GM21515 (cell line): Measurements from ENCODE around the gene HTT-AS.
A peak's percentile ranks its signal among the peaks of the same experiment; 100 is the strongest.

Source experiments
- ATAC-seq: cut with Tn5 transposase; IDR thresholded peaks from one replicate; pipeline ENCODE4 v1.9.1; 2021; ENCODE audit not compliant: unreplicated experiment

HTT-AS gene

DNA sequence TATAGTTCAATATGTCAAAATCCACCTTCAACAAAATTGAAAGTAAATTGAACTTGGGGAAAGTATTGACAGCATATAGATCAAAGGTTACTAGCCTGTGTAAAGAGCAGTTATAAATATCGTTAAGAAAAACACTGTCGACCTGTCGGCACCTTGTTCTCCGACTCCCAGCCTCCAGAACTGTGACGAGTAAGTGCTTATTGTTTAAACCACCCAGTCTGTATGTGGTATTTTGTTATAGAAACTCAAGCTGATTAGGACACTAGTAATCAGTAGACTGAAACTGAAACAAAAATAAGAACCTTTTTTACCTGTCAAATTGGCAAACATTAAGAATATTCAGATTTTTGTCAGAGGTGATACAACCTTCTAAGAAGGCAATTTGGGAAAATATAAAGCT, 17.1 kb upstream of the HTT-AS start:
- no peak for ATAC-seq

DNA sequence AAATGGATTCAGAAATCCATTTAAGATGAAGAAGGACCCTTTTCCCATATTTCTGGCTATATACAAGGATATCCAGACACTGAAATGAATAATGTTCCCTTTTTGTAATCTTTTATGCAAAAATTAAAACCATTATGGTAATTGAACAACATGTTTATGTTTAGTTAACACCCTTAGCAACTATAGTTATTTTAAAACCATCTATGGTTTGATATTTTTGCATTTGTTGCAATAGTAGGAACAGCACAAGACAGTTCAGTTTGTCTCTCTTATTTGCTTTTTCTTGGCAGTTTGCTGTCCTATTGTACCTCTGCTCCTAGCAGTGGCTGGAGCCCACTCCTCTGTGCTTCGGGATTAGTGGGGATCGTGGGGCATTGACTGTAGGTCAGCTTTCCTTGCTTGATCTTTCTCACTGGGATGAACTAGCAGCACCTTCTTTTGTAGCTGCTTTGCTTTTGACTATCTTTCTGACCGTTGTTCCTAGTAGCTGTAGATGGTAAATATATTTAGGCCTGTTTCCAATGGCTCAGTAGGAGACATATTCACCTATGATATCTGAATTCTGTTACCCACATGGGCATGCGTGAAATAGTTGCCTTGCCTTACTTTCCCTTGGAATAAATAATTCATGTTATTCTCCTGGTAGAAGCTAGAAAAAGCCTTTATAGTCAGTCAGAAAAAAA, 12.9 kb upstream of the HTT-AS start:
- no peak for ATAC-seq

DNA sequence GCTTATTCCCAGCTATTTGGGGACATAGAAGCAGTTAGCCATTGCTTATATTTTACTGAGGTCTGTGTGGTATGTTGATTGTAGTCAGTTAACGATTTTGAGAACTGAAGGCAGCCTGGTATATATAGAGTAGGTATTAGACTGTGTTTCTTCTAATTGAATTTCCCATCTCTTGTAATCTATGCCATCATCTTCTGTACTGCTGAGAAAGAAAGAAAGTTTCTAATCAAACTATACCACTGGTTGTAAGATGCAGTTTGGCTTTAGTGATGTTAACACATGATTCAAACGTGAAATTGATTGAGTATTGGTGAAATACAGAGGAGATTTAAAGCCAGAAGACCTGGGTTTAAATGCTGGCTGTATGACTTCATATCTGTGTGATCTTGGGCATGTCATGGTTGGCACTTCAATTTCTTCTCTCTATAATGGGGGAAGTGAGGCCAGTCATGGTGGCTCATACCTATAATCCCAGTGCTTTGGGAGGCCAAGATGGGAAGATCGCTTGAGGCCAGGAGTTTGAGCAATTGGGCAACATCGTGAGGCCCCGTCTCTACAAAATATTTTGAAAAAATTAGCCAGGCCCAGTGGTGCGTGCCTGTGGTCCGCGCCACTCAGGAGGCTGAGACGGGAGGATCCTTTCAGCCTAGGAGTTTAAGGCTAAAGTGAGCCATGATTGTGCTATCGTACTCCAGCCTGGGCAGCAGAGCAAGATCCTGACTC, 11.8 kb upstream of the HTT-AS start:
- no peak for ATAC-seq

DNA sequence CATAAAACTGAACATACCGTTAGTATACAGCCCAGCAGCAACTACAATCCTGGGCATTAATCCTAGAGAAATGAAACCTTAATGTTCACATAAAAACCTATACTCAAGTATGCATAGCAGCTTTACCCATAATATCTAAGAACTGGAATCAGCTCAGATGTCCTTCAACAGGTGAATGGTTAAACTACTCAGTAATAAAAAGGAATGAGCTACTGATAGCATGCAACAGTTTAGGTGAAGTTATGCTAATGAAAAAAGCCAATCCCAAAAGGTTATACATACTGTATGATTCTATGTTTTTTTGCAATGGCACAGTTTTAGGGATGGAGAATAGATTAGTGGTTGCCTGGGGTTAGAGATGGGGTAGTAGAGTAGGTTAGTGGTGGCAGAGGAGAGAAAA, 9.4 kb upstream of the HTT-AS start:
- no peak for ATAC-seq

DNA sequence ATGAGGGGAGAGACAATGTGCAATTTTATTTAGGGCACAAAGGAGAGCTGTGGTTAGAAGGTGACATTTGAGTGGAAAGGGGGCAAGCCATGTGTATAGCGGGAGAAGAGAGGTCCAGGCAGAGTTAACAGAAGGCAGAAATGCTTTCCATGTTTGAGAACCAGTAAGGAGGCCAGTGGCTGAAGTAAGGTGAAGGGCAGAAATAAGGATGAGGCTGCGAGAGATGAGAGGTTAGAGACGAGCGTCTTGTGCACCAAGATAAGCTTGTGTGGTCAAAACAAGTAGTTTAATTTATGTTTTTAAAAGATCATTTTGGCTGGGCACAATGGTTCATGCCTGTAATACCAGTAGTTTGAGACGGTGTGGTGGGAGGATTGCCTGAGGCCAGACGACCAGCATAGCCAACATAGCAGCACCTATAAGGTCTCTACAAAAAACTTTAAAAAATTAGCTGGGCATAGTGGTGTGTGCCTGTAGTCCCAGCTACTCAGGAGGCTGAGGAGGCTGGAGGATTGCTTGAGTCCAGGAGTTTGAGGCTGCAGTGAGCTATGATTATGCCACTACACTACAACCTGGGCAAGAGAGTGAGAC, 8.7 kb upstream of the HTT-AS start:
- no peak for ATAC-seq

DNA sequence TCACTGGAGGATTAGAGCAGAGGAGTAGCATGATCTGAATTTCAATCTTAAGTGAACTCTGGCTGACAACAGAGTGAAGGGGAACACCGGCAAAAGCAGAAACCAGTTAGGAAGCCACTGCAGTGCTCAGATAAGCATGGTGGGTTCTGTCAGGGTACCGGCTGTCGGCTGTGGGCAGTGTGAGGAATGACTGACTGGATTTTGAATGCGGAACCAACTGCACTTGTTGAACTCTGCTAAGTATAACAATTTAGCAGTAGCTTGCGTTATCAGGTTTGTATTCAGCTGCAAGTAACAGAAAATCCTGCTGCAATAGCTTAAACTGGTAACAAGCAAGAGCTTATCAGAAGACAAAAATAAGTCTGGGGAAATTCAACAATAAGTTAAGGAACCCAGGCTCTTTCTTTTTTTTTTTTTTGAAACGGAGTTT, 5.4 kb upstream of the HTT-AS start:
- ATAC-seq: no peak

DNA sequence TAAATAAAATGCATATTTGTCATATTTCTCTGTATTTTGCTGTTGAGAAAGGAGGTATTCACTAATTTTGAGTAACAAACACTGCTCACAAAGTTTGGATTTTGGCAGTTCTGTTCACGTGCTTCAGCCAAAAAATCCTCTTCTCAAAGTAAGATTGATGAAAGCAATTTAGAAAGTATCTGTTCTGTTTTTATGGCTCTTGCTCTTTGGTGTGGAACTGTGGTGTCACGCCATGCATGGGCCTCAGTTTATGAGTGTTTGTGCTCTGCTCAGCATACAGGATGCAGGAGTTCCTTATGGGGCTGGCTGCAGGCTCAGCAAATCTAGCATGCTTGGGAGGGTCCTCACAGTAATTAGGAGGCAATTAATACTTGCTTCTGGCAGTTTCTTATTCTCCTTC, 3.5 kb upstream of the HTT-AS start:
- ATAC-seq: peak; percentile 34

DNA sequence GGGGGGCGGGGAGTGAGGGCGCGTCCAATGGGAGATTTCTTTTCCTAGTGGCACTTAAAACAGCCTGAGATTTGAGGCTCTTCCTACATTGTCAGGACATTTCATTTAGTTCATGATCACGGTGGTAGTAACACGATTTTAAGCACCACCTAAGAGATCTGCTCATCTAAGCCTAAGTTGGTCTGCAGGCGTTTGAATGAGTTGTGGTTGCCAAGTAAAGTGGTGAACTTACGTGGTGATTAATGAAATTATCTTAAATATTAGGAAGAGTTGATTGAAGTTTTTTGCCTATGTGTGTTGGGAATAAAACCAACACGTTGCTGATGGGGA, 1.3 kb upstream of the HTT-AS start:
- no peak for ATAC-seq

DNA sequence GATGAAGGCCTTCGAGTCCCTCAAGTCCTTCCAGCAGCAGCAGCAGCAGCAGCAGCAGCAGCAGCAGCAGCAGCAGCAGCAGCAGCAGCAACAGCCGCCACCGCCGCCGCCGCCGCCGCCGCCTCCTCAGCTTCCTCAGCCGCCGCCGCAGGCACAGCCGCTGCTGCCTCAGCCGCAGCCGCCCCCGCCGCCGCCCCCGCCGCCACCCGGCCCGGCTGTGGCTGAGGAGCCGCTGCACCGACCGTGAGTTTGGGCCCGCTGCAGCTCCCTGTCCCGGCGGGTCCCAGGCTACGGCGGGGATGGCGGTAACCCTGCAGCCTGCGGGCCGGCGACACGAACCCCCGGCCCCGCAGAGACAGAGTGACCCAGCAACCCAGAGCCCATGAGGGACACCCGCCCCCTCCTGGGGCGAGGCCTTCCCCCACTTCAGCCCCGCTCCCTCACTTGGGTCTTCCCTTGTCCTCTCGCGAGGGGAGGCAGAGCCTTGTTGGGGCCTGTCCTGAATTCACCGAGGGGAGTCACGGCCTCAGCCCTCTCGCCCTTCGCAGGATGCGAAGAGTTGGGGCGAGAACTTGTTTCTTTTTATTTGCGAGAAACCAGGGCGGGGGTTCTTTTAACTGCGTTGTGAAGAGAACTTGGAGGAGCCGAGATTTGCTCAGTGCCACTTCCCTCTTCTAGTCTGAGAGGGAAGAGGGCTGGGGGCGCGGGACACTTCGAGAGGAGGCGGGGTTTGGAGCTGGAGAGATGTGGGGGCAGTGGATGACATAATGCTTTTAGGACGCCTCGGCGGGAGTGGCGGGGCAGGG, 711 bp upstream of the HTT-AS start:
- ATAC-seq: no peak

DNA sequence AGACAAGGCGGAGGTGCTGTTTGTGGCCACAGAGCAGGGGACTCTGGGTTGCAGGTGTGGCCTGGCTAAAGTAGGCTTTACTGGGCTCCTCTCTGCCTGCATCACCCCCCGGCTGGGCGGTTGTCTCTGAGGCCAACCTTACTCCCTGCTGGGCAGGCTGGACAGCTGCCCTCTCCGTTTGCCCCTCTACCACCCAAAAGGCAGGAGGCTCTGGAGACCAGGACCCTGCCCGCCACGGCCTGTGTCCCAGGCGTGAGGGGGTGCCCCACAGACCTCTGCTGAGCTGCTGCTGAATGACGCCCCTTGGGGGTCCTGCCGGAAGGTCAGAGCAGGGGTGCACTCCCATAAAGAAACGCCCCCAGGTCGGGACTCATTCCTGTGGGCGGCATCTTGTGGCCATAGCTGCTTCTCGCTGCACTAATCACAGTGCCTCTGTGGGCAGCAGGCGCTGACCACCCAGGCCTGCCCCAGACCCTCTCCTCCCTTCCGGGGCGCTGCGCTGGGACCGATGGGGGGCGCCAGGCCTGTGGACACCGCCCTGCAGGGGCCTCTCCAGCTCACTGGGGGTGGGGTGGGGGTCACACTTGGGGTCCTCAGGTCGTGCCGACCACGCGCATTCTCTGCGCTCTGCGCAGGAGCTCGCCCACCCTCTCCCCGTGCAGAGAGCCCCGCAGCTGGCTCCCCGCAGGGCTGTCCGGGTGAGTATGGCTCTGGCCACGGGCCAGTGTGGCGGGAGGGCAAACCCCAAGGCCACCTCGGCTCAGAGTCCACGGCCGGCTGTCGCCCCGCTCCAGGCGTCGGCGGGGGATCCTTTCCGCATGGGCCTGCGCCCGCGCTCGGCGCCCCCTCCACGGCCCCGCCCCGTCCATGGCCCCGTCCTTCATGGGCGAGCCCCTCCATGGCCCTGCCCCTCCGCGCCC, 920 bp downstream of the HTT-AS start:
- ATAC-seq: peak; percentile 26

DNA sequence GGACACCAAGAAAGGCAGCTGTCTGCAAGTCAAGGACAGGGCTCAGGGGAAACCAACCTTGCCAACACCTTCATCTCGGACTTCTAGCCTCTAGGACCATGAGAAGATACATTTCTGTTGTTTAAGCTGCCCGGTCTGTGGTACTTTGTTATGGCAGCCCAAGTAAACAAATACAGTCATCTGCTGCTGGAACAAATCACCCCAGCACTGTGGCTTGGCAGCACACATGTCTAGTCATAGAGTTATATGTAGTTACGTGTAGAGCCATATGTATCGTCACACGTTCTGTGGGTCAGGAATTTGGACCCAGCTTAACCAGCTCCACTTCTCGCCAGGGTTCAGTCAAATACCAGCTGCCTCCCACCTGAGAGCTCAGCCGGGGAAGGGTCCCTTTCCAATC, 2.5 kb downstream of the HTT-AS start:
- ATAC-seq: no peak

DNA sequence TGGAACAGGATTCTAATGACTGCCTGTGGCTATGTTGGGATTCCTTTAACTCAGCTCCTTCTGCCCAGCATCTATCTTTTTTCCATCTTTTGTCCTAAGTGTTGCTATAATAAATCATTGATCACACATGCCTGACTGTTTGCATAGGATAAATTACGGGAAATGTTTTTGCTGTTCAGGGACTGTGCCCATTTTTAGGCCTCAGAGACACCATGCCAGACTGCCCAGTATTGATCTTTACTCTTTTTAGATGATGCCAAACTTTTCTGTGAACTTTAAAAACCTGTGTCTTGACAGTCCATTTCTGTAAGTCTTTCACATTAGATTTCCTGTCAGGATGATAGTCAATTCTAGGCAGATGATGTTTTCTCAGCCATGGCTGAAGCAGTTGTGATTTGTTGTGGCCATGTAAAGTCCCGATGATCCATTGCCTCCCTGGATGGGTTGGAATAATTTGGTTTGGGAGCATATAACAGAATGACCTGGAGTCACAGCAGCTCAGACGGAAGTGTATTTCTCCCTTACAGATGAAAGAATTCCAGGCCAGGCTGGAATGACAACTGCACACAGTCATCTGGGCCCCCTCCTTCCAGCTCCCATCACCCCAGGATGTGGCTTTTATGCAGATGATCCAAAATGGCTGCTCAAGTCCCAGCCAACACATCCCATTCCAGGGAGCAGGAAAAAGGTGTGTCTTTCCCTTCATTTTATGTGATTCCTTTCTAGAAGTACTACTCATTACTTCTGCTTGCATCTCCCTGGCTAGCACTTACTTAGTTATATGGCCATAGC, 3.4 kb downstream of the HTT-AS start:
- no peak for ATAC-seq

DNA sequence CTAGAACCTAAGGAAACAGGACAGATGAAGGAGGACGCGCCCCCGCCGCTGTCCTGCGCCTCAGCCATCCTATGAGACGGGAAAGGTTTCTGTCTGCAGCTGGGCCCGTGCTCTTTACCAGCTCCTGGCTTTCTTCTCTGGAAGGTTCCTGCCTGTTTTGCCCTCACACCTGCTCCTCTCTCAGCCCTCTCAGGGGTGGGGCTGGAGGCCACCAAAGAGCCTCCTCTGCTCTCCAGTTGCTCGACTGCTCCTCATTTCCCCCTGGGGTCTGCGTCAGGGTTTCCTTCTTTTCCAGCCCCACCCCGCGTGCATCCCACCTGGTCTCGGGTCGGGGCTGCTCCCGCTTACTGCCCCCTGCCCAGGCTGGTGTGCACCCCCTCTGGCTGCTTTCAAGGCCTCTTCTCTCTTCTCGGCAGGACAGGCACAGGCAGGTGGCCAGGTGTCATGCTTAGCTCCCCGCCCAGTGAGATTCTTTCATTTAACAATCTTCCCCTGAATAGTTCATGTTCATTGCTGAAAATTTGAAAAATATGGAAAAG, 4.6 kb downstream of the HTT-AS start:
- ATAC-seq: no peak

DNA sequence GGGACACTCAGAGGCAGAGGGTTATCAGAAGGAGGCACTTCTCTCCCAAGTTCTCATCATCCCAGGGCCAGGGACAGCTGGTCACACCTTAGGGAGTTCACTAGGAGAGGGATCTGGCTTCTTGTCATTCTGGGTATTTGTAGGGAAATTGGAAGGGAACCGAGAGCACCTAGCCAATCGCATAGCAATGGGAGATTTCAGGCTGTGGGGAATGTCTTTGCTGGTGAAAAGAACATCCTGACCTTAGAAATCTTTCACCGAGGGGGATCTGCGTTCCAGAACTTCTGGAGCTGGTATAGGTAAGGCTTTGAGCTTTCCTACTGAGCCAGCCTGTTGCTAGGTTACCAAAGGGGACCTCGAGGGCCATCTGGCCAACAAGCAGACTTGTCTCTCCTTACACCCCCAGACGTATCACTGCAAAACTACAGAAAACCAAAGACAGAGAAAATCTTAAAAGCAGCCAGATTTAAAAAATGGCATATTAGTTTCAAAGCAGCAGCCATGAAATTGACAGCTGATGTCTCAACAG, 6.8 kb downstream of the HTT-AS start:
- no peak for ATAC-seq

DNA sequence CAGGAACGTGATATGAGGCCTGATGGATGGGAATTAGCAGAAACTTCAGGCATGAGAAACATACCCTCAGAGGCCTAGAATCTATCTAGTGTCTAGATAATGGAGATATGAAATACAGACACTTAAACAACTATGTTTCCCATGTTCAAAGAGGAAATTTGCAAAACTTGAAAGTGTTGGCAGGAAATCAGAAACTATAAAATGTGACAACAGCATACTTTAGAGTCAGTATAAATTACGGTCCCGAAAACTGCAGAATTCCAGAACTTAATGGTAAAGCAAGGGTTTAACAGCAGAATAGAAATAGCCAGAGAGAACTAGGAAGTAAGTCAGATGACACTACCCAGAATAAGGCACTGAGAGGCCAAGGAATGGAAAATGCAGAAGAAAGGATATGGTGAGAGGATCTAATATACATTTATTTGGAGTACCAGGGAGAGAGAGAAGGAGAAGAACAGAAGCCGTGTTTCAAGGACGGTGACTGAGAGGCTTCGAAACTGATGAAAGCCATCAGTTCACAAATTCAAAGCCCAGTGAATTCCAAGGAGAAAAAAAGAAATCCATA, 7.4 kb downstream of the HTT-AS start:
- no peak for ATAC-seq

DNA sequence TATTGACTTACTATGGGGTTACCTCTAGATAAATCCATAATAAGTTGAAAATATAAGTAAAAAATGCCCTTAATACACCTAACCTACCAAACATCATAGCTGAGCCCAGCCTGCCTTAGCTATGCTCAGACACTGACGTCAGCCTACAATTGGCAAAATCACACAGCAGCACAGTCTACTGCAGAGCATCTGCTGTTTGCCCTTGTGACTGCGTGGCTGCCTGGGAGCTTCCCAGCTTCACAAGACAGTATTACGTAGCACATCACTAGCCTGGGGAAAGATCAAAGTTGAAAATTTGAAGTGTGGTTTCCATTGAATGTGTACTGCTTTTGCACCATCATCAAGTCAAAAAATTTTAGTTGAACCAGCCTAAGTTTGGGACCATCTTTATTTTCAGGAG, 8.8 kb downstream of the HTT-AS start:
- ATAC-seq: no peak

DNA sequence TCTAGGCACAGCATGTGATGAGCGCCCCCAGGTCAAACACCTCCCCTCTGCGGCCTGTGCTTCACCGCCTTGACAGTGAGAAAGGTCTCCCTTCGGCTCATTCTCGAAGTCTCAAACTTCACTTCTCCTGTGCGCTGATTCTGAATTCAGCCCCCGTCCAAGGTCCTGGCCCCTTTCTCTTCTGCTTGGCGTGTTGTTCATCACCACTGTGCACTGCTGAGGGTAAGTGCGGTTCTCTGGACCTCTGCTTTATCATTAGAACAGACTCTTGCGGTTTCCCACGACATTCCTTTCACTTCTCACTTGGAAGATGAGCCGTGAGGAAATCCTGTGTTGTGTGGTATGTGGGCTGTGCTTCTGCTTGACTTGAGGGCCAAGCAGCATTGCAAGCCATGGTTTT, 11.9 kb downstream of the HTT-AS start:
- no peak for ATAC-seq

DNA sequence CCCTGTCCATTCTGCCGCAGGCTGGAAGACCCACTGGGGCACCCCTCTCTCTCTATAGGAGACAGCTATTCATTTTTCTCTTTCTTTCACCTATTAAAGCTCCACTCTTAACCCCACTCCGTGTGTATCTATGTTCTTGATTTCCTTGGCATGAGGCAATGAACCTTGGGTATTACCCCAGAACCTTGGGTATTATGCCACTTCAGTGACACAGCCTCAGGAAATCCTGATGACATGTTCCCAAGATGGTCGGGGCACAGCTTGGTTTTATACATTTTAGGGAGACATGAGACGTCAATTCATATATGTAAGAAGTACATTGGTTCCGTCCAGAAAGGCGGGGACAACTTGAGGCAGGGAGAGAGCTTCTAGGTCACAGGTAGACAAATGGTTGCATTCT, 13.4 kb downstream of the HTT-AS start:
- no peak for ATAC-seq

DNA sequence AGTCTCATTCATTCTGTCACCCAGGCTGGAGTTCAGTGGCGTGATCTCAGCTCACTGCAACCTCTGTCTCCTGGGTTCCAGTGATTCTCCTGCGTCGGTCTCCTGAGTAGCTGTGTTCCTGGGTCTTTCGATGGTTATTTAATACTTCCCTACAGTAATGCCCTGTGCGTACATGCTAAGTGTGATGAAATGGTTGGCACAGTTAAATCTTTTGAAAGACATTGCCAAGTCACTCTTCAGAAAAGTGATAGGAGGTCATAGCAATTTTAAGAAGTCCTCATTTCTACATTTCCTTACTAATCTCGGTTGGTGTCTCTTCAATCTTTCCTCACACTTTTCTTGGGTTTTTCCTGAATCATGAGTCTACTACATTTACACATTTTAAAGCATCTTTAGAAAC, 14.4 kb downstream of the HTT-AS start:
- no peak for ATAC-seq
